DND-41 (cell line): ENCODE data around the gene CLK3.

Source experiments
- ATAC-seq: fragments of 200-7000 bp; cut with Tn5 transposase; 3 replicates; pipeline ENCODE4 v1.9.1; 2021; ENCODE audit warnings: low read depth; ENCODE audit not compliant: insufficient read depth
- DNase-seq: peaks from one replicate; pipeline ENCODE4 v3.0.0-alpha.2; 2020
- H2AFZ ChIP-seq: 2 replicates; pipeline ENCODE4 v1.6.0; 2012; ENCODE audit warnings: low read depth, low read length
- H3K27ac ChIP-seq: 2 replicates; pipeline ENCODE4 v1.5.1; 2012; ENCODE audit warnings: low read length, inconsistent platforms
- H3K27me3 ChIP-seq: fragments of 200-600 bp; sonication (generic); 2 replicates; pipeline ENCODE4 v1.6.0; 2012; ENCODE audit warnings: low read length, mild to moderate bottlenecking, inconsistent platforms; ENCODE audit not compliant: insufficient read depth, poor library complexity
- H3K36me3 ChIP-seq: 2 replicates; pipeline ENCODE4 v1.5.1; 2012; ENCODE audit warnings: low read length, inconsistent platforms; ENCODE audit not compliant: insufficient read depth
- H3K4me1 ChIP-seq: 2 replicates; pipeline ENCODE4 v1.5.1; 2012; ENCODE audit warnings: mild to moderate bottlenecking, low read length; ENCODE audit not compliant: insufficient read depth
- H3K4me2 ChIP-seq: 2 replicates; pipeline ENCODE4 v1.6.0; 2012; ENCODE audit warnings: mild to moderate bottlenecking, moderate library complexity, low read length, inconsistent platforms; ENCODE audit not compliant: insufficient read depth
- H3K4me3 ChIP-seq, 2 experiments: fragments of 200-600 bp in 1 of 2; shearing (Covaris generic) in 1 of 2; 2 replicates each; pipeline ENCODE4 v1.5.1; 2012 to 2016; ENCODE audit warnings: inconsistent platforms in 2 of 2, low read length in 2 of 2, mild to moderate bottlenecking in 2 of 2, low read depth in 1 of 2, moderate library complexity in 1 of 2
- H3K79me2 ChIP-seq: 2 replicates; pipeline ENCODE4 v1.6.0; 2012; ENCODE audit warnings: low read length, inconsistent platforms; ENCODE audit not compliant: insufficient read depth
- H3K9ac ChIP-seq: 2 replicates; pipeline ENCODE4 v1.6.0; 2012; ENCODE audit warnings: low read depth, mild to moderate bottlenecking, inconsistent platforms, low read length, moderate library complexity
- H3K9me3 ChIP-seq: 2 replicates; pipeline ENCODE4 v1.5.1; 2012; ENCODE audit warnings: low read length, moderate library complexity, mild to moderate bottlenecking, inconsistent platforms; ENCODE audit not compliant: insufficient read depth, severe bottlenecking
- H4K20me1 ChIP-seq: 2 replicates; pipeline ENCODE4 v1.6.0; 2012; ENCODE audit warnings: low read length; ENCODE audit not compliant: insufficient read depth
- CTCF ChIP-seq: IDR thresholded peaks from 2 replicates; pipeline ENCODE4 v1.5.1; 2012; ENCODE audit warnings: borderline replicate concordance, low read length, moderate library complexity, mild to moderate bottlenecking; ENCODE audit not compliant: poor library complexity, severe bottlenecking; ENCODE audit errors: extremely low read depth
- EZH2 ChIP-seq: IDR thresholded peaks from 3 replicates; pipeline ENCODE4 v1.6.1; 2012; ENCODE audit warnings: borderline replicate concordance, low read depth, mild to moderate bottlenecking, moderate library complexity, low read length, inconsistent platforms; ENCODE audit not compliant: severe bottlenecking

CLK3 gene

DNA sequence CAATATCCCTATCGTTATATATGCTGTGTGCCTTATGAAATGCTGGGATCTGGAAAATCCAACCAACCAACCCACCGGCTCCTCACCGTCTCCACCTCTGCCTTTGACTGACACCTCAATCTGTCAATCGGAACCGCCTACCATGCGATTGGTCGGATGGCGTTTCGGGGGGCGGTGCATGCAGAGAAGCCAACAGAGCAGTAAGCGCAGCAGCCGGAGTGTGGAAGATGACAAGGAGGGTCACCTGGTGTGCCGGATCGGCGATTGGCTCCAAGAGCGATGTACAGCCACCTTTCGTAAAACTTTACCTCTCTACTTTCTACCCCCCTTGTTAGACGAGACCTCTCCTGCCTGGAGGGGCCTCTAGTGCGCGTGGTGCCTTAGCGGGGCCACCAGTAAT, 6.3 kb downstream of the CLK3 start:
- Histone ChIP-seq H3K4me2 (no peak overlapping the region), H3K4me3 (no peak overlapping the region), H3K36me3 (peaks cover 99% of the 10 kb centered on the region), H2AFZ (no peak overlapping the region), H4K20me1 (peaks cover 98% of the 10 kb centered on the region), H3K4me1 (peaks cover 19% of the 10 kb centered on the region), H3K79me2 (peaks cover 55% of the 10 kb centered on the region), H3K27ac (no peak overlapping the region), H3K27me3 (no peaks in the 10 kb centered on the region), H3K9me3 (no peaks in the 10 kb centered on the region), H3K9ac (no peak overlapping the region)
- no peak for DNase-seq
- no peak for ATAC-seq
- no peak for TF ChIP-seq EZH2
- no peak for TF ChIP-seq CTCF

GRCh38 chr15:74622758-74623157, 7.1 kb downstream of the CLK3 start:
- H3K9me3 ChIP-seq = no peaks in the 10 kb centered on the region
- peaks cover 11% of the 10 kb centered on the region for H3K4me1 ChIP-seq
- H3K4me3 ChIP-seq = no peak overlapping the region
- TF ChIP-seq CTCF (no peak), EZH2 (no peak)
- H3K9ac ChIP-seq = no peak overlapping the region
- peaks cover 47% of the 10 kb centered on the region for H3K79me2 ChIP-seq
- H3K27ac ChIP-seq = no peak overlapping the region
- ATAC-seq (no peak), DNase-seq (no peak)
- no peaks in the 10 kb centered on the region for H3K27me3 ChIP-seq
- H3K36me3 ChIP-seq = peaks cover 99% of the 10 kb centered on the region
- no peak overlapping the region for H2AFZ ChIP-seq
- H3K4me2 ChIP-seq = no peak overlapping the region
- peaks cover 96% of the 10 kb centered on the region for H4K20me1 ChIP-seq

GRCh38 chr15:74624020-74624602, 8.5 kb downstream of the CLK3 start:
- no peak overlapping the region for H3K27ac ChIP-seq
- no peak overlapping the region for H3K9ac ChIP-seq
- H3K9me3 ChIP-seq = no peaks in the 10 kb centered on the region
- H3K27me3 ChIP-seq = no peaks in the 10 kb centered on the region
- peaks cover 33% of the 10 kb centered on the region for H3K79me2 ChIP-seq
- TF ChIP-seq CTCF = no peak
- no peak for TF ChIP-seq EZH2
- no peak overlapping the region for H2AFZ ChIP-seq
- H3K4me2 ChIP-seq = no peak overlapping the region
- DNase-seq = no peak
- H4K20me1 ChIP-seq = peaks cover 90% of the 10 kb centered on the region
- H3K4me3 ChIP-seq = no peak overlapping the region
- H3K36me3 ChIP-seq = peaks cover 100% of the 10 kb centered on the region
- ATAC-seq = no peak
- H3K4me1 ChIP-seq = no peaks in the 10 kb centered on the region
